Activated CD4-positive, CD25-positive, alpha-beta regulatory T cell treated with anti-CD3 and anti-CD28 coated beads, Interleukin-2, amount 50 U/mL, for 24 hours (primary cell): ENCODE results near the gene GRM2.
"Not testable (repeated sequence)": the region's sequence is repeated elsewhere in the genome, so short reads cannot be mapped to it uniquely, and the experiment has no call there.

ENCODE experiments used
- ATAC-seq, 2 donors: fragments of 150-1000 bp; cut with Tn5 transposase; one replicate each; pipeline ENCODE4 v1.10.0; 2021; ENCODE audit warnings: mild to moderate bottlenecking in 1 of 2, moderate library complexity in 1 of 2

Gene GRM2

GRCh38 chr3:51729042-51729633, 22.3 kb downstream of the GRM2 start:
- peak; percentile 54 to 65 for ATAC-seq

- no peak for ATAC-seq
Measured at GRCh38 chr3:51733859-51734571, 27.1 kb downstream of the GRM2 start.

- ATAC-seq, result peak in 1 of 2 donors; percentile 53
Measured at GRCh38 chr3:51734572-51734907, 27.7 kb downstream of the GRM2 start.

GRCh38 chr3:51735039-51735438, 28.2 kb downstream of the GRM2 start:
- no peak for ATAC-seq

- peak in 1 of 2 donors; percentile 49 for ATAC-seq
Measured at GRCh38 chr3:51735950-51736349, 29.1 kb downstream of the GRM2 start.

GRCh38 chr3:51739110-51739509, 32.2 kb downstream of the GRM2 start:
- no peak for ATAC-seq

- ATAC-seq, result not testable (repeated sequence)
Measured at GRCh38 chr3:51742320-51742719, 35.5 kb downstream of the GRM2 start.

GRCh38 chr3:51742978-51743377, 36.1 kb downstream of the GRM2 start:
- ATAC-seq, result not testable (repeated sequence)

- ATAC-seq, result peak in 1 of 2 donors; percentile 36
Measured at GRCh38 chr3:51747840-51748239, 41.0 kb downstream of the GRM2 start.

GRCh38 chr3:51748327-51748726, 41.5 kb downstream of the GRM2 start:
- no peak for ATAC-seq

GRCh38 chr3:51750878-51751277, 44.0 kb downstream of the GRM2 start:
- no peak for ATAC-seq

GRCh38 chr3:51751287-51751686, 44.4 kb downstream of the GRM2 start:
- no peak for ATAC-seq

- not testable (repeated sequence) for ATAC-seq
Measured at GRCh38 chr3:51753763-51754750, 47.2 kb downstream of the GRM2 start.

GRCh38 chr3:51759203-51759602, 52.3 kb downstream of the GRM2 start:
- no peak for ATAC-seq
